T1000 (cell line): ENCODE data around the gene LHFPL2.
"Not testable (repeated sequence)": the region's sequence is repeated elsewhere in the genome, so short reads cannot be mapped to it uniquely, and the experiment has no call there.

ENCODE experiments used
- DNase-seq: peaks from one replicate; lab custom pipeline; 2025; ENCODE audit warnings: mixed read lengths; lab: John Stamatoyannopoulos, UW

The LHFPL2 gene

DNA sequence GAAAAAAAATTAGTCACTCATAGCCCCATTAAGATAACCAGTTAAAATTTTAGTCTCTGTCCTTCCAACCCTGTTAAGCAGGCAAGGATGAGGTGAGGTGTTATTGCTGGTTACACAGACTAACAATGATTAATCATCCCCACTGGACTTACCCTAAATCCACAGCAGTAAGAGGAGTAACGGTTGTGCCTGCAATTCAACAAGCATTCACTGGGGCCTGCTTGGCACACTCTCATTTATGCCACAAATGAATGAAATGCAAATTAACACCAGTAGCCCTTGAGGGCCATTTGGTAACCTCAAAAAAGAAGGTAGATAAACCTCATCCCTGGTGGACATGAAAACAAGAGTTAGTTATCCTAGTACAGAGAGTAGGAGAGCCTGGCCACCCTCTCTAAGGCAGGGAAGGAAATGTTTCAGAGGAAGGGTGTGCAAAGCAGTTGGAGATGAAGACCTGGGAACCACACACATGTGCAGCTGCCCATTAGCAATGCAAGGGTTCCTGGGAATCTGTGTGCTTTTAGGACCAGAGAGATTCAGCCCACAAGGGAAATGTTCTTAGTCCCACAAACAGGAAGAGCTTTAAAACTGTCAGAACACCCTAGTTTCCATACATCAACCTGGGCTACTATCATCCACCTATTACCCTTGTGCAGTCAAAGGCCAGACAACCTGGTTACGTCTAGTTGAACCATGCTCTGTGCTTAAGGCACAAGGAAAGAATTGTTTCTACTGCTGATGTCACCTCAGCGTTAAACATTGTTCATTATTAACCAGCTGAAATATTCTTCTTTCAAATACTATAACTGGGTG lies 7.7 kb downstream of the LHFPL2 start:
- no peak for DNase-seq

- no peak for DNase-seq
Observed at GRCh38 chr5:78639791-78640190, 8.8 kb downstream of the LHFPL2 start.

DNA sequence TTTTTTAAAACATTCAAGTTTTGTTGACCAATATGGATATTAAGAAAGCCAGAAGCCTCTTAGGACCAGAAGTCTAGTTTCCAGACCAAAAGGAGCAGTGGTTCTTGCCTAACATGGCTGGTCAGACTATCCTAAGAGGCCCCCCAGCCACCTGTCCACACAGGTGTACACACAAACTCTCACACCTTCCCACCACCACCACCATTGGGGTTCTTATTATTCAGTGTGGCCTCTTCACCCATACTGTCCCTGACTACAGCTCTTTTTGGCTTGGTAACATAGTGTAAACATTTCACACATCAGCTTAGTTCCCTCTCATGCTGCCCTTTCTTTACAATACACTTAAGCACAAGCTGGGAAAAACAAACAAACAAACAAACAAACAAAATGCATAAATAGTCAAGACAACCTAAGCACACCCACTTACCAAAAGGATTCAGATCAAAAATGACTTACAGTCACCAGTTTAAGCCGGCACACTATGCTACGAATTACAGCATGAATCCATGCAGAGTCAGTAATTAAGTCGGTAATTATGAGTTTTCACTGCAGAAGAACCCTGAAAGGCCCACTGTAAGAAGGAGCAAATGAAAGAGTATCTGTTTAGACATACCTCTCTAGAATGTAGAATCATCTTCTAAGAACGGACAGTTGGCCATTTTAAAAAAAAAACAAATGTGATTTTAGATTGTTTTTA lies 9.5 kb downstream of the LHFPL2 start:
- no peak for DNase-seq

- peak; percentile 86 for DNase-seq
Observed at GRCh38 chr5:78638423-78638822, 10.1 kb downstream of the LHFPL2 start.

- no peak for DNase-seq
Observed at GRCh38 chr5:78637468-78637867, 11.1 kb downstream of the LHFPL2 start.

- no peak for DNase-seq
Observed at GRCh38 chr5:78636682-78637081, 11.9 kb downstream of the LHFPL2 start.

- no peak for DNase-seq
Observed at GRCh38 chr5:78634634-78635033, 13.9 kb downstream of the LHFPL2 start.

DNA sequence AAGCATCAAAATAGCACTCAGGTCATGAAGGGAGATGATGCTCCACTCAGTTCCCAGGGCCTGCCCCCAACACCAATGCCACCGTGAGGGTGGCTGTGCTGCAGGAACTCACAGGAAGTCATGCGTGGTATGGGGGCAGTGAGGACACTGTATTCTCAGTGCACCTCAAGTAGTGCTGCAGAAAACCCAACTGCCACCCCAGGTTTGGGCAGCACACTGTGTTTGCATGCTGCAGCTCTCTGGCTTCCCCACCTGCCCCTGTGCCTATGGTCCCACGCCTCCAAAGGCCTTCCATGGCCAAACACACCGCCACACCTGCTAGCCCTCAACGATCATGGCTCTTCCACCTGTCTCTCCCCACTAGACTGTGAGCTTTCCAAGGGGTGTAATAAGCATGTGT lies 14.3 kb downstream of the LHFPL2 start:
- no peak for DNase-seq

DNA sequence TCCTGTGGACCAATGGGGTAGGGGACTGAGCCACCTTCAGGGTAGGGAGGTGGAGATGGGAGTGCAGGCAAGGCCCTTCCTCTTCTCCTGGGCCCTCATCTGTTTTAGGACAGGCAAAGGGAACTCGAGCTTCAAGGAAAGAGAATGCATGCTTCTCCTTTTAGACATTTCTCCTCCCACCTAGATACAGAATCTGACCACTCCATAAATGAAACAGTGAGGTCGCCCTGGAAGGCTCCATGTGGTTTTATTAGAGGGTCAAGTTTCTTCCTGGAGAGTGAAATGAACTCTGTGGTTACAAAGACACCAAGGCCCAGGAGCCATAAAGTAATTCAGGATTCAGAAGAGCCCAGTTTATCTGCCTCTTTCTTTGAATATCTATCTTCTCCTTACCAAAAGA lies 14.9 kb downstream of the LHFPL2 start:
- no peak for DNase-seq

DNA sequence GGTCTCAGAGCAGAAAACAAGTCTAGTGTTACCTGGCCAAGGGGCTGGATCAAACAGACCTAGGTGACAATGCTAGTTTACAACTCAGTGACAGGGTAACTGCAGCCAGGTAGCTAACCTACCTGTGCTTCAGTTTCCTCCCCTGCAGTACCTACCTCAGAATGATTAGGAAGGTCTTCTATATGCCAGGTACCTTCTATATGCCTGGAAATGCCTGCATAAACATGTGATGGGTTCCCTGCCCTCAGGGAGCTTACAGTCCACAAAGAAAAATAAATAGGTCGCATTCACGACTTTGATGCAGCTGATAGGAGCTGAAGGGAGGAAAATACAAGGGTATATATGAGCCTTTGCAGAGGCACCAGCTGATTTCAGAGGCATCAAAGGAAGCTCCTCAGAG lies 16.1 kb downstream of the LHFPL2 start:
- no peak for DNase-seq

DNA sequence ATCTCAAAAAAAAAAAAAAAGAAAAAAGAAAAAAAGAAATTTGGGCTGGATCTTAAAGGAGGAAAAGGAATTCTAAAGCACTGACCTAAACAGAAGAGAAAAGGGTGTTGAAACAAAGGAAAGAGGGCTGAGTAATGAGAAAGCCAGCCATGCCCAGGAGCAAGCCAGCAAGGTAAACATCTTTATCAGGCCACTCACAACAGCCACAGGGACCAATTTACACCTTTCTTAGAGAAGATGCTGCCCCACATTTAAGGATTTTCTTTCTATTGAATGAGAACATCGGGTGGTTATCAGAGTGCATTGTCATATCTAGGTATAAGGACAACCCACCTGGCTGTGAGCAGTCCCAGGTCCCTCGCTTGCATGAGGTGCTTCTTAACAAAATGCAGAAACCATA lies 16.6 kb downstream of the LHFPL2 start:
- no peak for DNase-seq

GRCh38 chr5:78630047-78630446 lies 18.5 kb downstream of the LHFPL2 start:
- DNase-seq, result no peak

DNA sequence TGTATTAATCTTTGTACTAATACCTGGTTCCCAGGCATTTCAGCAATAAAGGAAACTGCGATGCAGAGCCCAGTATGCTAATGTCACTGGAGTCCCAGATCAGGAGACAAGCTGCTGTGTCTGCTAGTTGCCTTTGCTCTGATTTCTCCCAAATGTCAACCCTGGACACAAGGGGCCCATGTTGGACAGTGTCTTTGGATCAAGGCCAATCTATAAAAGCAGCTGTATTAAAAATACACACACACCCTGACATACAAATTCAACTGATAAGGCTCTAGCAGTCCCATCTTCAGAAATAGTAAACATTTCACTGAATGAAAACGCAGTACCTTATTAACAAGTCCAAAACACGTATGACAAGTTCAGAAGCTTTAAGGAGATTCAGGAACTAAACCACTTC lies 18.9 kb downstream of the LHFPL2 start:
- DNase-seq, result no peak

GRCh38 chr5:78628270-78628992 lies 20.1 kb downstream of the LHFPL2 start:
- DNase-seq, result no peak

GRCh38 chr5:78627766-78628165 lies 20.8 kb downstream of the LHFPL2 start:
- no peak for DNase-seq

GRCh38 chr5:78627175-78627574 lies 21.4 kb downstream of the LHFPL2 start:
- no peak for DNase-seq

DNA sequence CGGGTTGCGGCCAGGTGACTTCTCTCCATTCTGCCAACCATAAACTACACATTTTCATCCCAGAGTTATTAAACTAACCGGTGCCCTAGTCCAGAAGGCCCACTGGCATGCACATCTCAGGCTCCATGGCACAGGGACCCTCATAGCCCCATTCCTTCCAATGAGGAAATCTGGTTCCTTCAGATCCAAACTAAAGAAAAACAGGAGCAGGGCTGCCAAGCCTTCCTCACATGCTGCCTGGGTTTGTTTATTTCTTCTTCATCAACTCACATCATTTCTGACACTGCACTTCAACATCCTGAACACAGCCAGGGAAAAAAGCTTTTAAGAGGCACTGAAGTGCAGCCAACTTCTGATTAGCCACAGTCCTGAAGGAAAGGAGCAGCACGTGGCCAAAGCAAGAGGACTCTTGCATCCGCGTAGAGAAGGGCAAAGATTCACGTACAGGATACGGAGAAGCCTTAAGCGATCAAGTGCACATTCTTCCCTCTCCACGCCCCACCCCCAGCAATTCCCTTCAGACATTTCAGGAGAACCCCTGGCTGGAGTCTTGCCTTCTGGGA lies 22.5 kb downstream of the LHFPL2 start:
- DNase-seq, result no peak

GRCh38 chr5:78624992-78625391 lies 23.6 kb downstream of the LHFPL2 start:
- DNase-seq, result no peak

- DNase-seq, result no peak
Observed at GRCh38 chr5:78624011-78624541, 24.5 kb downstream of the LHFPL2 start.

DNA sequence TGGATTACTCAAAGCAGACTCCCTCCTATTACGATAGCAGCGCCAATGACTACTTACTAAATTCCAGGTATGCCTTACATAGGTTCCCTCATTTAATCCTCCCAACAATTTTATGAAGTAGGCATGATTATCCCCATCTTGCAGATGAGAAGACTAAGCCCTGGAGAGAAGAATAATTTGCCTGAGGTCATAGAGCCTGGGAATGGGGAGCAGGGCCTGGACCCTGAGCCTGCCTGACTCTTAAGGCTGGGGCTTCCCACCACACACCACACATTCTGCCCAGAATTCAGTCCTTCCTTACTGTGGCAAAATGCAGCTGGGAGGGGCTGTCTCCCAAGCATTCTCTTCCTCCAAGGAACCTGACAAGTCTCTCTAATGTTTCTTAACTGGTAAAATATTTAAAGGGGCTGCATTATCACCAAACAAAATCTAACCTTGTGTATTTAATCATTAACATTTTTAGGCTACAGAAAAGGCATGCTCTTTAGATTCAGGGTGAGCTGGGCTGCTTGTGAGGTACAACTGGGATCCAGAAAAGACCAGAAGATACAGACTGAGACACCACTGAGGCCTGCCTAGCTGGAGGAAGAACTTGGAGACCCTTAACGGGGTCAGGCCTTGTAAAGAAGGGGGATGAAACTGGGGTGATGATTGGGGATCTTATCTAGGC lies 26.1 kb downstream of the LHFPL2 start:
- no peak for DNase-seq

- no peak for DNase-seq
Observed at GRCh38 chr5:78621291-78621738, 27.3 kb downstream of the LHFPL2 start.

DNA sequence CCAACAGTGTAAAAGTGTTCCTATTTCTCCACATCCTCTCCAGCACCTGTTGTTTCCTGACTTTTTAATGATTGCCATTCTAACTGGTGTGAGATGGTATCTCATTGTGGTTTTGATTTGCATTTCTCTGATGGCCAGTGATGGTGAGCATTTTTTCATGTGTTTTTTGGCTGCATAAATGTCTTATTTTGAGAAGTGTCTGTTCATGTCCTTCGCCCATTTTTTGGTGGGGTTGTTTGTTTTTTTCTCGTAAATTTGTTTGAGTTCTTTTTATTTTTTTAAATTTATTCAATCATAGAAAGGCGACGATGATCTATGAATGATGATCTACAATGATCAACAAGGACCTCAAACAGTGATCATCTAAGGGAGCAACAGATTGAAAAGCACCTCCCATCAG lies 28.5 kb downstream of the LHFPL2 start:
- DNase-seq, result not testable (repeated sequence)
